ENCODE data around the gene CES1.
"Not testable (repeated sequence)": the region's sequence is repeated elsewhere in the genome, so short reads cannot be mapped to it uniquely, and the experiment has no call there.

The CES1 gene

DNA sequence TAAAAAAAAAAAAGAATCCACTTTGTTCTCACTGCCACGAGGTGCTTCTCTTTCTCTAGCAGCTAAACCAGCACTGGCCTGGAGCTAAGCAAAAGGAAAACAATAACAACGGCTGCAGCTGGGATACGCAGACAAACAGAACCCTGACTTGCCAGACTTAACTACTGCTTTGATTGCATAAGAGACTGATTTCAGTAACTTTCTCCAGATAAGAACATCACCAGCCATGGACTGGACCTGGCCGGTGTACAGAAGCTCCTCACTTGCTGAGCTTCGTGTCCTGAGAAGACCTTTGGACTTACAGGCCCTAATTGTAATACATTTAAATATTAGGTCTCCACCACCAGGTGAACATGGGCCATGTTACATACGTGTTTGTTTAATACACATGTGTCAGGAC, 27.8 kb downstream of the CES1 start:
- in situ Hi-C loops (cut with HindIII; ENCODE audit: low sequenced_read_pairs) = not testable (repeated sequence)

DNA sequence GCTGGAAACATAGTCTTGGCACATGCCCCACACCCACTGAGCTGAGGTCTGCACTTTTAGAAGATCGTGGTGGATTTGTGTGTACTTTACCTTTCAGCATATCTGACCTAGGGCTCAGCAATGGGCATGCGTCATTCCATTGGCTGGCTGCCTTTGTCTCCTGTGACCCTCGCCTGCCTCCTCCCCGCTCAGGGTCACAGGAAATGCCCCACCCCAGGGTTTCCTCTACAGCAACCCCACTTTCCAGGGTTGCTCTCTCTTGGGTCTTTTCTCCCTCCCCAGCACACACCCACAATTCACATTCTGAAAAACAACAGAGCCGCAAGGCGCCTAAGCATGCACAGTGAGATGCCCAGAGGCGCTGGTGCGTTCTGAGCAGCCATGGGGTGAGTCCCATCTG, 29.2 kb downstream of the CES1 start:
- in situ Hi-C loops (cut with HindIII; ENCODE audit: low sequenced_read_pairs) = not testable (repeated sequence)

DNA sequence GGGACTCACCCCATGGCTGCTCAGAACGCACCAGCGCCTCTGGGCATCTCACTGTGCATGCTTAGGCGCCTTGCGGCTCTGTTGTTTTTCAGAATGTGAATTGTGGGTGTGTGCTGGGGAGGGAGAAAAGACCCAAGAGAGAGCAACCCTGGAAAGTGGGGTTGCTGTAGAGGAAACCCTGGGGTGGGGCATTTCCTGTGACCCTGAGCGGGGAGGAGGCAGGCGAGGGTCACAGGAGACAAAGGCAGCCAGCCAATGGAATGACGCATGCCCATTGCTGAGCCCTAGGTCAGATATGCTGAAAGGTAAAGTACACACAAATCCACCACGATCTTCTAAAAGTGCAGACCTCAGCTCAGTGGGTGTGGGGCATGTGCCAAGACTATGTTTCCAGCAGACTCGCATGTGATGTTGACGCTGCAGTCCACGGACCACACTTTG, 39.9 kb downstream of the CES1 start:
- in situ Hi-C loops (cut with HindIII; ENCODE audit: low sequenced_read_pairs) = not testable (repeated sequence)

DNA sequence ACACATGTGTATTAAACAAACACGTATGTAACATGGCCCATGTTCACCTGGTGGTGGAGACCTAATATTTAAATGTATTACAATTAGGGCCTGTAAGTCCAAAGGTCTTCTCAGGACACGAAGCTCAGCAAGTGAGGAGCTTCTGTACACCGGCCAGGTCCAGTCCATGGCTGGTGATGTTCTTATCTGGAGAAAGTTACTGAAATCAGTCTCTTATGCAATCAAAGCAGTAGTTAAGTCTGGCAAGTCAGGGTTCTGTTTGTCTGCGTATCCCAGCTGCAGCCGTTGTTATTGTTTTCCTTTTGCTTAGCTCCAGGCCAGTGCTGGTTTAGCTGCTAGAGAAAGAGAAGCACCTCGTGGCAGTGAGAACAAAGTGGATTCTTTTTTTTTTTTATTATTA, 41.4 kb downstream of the CES1 start:
- in situ Hi-C loops (cut with HindIII; ENCODE audit: low sequenced_read_pairs) = not testable (repeated sequence)

DNA sequence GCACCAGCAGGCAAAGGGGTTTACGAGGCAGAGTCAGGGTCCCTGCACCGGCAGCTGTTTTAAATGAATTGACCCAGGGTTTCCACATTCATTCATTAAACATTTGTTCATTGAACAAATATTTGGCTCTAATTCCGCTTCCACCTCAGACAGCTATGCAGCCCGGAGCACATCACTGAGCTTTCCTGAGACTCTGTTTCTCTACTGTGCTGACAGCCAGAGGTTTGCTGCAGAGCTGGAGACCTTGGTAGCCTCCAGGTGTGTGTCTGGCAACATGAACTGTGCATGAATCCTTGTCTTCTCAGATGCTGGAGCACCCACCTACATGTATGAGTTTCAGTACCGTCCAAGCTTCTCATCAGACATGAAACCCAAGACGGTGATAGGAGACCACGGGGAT, 42.7 kb downstream of the CES1 start:
- in situ Hi-C loops (cut with HindIII; ENCODE audit: low sequenced_read_pairs) = not testable (repeated sequence)

DNA sequence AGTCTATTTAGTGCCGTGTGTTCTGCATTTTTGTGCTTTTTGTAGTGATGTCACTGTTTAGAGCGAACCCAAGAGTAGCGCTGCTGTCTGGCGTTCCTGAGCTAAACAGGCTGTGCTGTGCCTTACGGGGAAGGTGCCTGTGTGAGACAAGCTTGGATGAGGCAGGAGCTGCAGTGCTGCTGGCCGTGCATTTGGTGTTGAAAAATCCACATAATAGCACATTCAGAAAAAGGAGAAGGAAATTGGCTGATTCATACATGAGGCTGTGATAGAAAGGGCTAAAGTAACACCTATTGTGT, 50.2 kb downstream of the CES1 start:
- in situ Hi-C loops (cut with HindIII; ENCODE audit: low sequenced_read_pairs) = not testable (repeated sequence)

DNA sequence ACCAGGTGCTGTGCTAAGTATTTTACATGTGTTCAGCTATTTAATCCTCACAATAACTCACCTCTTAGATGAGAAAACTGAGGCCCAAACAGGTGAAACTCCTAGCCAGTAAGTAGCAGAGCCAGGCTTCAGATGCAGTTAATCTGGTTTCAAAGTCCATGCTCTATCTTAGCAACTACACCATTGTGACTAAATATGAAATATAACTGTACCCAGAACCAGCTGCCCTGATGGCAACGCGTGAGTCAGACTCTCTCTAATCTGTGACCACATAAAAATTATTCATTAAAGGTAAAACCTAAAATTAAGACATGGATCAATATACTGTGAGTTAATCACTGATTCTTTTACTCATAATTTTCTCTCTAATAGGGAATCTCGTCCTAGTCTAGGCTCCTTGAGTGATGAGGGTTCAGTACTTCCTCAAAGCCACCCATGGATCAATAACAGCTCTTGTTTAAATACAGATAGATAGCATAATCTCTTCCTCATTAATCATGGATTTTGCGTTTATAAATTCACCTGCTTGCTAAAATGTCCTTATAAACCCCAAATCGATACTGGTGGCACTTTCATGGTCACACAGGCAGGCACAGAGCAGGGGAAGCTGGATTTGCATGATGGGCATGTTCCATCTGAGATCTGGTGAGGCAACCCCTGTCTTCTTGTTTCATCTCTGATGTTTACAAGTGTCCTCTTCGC, 50.7 kb downstream of the CES1 start:
- in situ Hi-C loops (cut with HindIII; ENCODE audit: low sequenced_read_pairs) = not testable (repeated sequence)

DNA sequence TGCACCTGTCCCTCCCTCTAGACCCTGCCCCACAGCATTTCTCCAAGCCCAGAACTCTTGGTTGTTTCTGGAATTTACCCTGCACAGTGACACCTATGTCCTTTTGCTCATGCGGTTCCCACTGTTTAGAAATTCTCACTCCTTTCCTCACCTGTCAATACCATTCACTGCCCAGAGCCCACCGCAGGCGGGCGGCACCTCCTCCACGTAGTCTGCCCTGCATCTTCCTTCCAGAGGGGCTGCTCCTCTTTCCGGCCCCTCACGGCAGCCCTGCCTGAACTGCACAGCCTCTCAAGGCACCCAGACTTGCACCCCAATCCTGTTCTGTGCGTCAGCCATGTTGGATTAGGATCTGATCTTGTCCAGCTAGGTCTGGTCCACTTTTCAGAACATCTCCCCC, 51.4 kb downstream of the CES1 start:
- in situ Hi-C loops (cut with HindIII; ENCODE audit: low sequenced_read_pairs) = not testable (repeated sequence)

DNA sequence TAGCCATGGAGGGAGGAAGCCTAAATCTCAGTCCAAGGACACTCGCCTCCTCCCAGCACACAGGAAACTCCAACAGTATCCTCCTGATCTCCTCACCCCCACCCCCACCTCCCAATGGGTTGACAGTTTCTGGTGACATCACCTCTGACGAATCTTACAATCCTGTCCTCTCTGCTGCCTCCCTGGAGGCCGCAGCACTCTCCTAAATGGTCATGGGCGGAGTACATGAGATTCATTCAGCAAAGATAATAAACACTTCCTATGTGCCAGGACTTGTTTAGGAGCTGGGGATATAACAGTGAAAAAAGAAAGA, 52.8 kb downstream of the CES1 start:
- in situ Hi-C loops (cut with HindIII; ENCODE audit: low sequenced_read_pairs) = not testable (repeated sequence)

DNA sequence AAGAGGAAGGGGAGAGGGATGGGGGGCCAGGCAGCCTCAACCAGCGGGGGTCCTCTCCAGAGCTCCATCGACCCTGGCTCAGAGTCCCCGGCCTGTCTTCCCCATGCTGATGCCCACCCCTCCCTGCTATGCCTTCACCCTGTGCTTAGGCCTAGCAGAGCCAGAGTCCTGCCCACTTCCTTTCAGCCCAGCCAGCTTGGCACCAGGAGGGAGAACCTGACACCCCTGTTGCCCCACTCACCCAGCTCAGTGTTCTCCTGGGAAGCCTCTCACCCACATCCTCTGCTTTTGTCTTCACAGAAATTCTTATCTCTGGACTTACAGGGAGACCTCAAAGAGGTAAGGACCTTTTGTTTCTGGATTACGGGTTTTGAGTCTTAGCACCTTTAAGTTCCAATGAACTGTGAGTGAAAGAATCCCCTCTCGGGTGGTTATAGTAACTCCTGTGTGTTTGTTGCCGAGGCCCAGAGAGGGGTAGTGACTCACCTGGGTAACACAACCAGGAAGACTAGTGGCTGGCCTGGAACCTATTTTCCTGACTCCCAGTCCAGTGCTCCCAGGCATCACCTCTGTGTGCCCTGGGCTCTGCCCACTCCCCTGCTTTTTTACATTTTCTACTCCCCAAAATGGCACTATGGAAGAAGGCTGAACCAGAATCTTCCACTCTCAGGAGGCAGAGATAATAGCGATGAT, 53.3 kb downstream of the CES1 start:
- in situ Hi-C loops (cut with HindIII; ENCODE audit: low sequenced_read_pairs) = no loop called here

DNA sequence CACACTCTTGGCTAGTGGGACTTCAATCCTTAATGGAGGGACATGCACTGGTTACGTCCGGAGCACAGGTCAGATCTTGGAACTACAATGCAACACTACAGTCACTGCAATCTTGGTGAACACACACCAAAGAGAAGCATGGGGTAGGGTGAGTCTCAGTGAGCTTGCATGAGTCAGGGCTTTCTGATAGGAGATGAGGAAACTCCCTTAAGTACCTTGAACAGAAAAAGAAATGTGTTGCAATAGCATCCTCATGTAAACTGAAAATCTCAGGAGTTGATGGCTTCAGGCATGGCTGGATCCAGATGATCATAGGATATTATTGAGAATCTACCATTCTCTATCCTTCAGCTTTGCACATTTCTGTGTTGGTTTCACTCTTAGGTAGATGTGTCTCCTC, 54.1 kb downstream of the CES1 start:
- in situ Hi-C loops (cut with HindIII; ENCODE audit: low sequenced_read_pairs) = no loop called here

DNA sequence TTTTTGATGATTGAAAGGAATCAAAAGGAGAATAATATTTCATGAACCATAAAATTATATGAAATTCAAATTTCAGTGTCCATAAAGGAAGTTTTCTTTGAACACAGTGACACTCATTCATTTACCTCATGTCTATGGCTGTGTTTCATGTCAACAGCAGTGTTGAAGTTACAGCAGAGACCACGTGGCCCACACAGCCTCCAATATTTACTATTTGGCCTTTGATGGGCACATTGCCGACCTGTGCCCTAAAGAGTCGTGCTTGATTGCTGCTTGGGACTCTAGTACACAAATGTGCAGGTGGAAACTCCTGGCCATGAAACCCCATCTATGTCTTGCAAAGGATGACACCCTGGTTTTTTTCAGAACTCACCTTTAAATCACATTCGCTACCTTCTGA, 57.0 kb downstream of the CES1 start:
- in situ Hi-C loops (cut with HindIII; ENCODE audit: low sequenced_read_pairs) = no loop called here

DNA sequence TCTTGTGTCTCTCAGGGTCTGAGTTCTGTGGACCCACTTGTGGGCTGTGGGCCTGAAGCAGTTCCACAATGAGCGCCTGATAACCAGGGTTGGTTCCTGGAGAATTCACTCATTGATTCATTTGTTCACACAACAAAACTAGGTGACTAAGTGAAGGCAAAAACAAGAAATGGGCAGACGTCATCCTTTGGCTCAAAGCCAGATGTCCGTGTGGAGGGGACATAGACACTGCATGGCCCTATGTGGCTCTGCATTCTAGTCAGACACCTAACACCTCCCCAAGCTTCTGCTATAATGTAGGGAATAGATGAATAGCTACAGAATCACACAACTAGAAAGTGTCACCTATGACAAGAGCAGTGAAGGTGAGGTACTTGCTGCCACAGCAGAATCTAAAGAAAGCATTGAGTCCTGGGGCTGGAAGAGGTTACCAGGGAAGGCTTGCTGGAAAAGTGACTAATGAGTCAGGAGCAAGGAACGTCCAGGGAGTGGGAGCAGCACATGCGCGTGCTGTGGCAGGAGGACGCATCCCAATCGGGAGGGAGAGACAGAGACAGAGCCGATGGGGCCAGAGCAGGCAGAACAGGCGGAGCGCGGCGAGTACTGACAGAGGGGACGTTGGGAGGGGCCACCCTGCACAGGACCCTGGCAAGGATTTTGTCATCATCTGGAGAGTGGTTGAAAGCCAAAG, 58.9 kb downstream of the CES1 start:
- in situ Hi-C loops (cut with HindIII; ENCODE audit: low sequenced_read_pairs) = no loop called here

DNA sequence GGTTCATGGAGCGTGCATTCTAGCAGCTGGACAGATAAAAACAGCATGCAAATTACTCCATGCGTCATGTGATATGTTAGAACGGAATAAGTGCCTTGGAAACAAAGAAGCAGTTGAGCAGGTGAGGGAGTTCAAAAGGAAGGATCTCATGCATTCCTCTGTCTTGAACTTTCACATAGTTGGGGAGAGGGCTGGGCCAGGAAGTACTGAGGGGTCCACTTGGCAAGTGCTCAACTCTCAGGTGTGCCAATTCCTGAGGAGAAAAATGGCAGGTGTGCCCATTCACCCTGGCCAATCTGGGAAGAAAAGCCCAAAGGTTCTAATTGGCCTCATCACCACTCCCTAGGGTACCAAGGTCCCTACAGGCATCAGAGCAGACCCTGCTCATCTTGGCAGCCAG, 67.7 kb downstream of the CES1 start:
- in situ Hi-C loops (cut with HindIII; ENCODE audit: low sequenced_read_pairs) = no loop called here

DNA sequence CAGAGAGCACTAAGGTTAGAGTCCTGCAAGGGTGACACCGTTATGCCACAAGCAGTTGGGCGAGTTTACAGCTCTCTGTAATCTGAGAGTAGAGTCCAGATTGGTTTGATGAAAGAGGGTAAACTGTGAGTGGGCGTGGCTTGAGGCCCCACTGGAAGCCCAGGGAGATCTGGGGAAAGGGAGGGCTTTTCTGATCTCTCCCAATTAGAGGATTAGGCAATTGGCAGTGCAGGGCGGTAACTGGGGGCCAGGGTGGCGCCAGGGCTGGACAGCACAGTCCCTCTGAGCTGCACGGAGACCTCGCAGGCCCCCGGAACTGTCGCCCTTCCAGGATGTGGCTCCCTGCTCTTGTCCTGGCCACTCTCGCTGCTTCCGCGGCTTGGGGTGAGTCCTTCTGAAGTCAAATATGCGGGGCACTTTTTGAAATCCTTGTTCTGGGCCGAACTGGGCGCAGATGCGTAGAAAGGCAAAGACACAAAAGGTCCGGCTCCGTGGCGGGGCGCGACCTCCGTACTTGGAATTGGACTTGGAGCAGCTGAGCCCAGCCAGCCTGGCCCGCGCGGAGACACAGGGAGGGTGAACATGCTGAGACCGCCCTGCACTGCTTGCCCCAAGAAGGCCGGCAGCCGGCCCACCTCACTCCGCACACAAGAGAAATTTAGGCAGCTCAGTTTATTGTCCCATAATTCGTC, 72.4 kb downstream of the CES1 start:
- in situ Hi-C loops (cut with HindIII; ENCODE audit: low sequenced_read_pairs) = no loop called here

DNA sequence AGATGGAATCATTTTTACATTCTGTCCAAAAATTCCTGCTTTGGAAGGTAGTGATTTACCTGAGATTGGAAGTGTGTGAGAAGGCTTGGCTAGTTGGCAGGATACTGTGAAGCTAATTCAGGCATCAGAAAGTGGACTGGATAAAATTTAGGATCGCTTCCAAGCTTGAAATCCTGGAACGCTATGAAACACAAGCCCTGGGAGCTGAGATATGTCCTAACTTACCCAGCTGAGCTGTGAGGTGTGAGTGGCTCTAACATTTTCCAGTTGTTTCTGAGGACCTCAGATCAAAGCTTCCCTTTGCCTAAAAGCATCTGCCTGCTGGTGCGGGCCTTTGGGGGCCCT, 73.0 kb downstream of the CES1 start:
- in situ Hi-C loops (cut with HindIII; ENCODE audit: low sequenced_read_pairs) = not testable (repeated sequence)

DNA sequence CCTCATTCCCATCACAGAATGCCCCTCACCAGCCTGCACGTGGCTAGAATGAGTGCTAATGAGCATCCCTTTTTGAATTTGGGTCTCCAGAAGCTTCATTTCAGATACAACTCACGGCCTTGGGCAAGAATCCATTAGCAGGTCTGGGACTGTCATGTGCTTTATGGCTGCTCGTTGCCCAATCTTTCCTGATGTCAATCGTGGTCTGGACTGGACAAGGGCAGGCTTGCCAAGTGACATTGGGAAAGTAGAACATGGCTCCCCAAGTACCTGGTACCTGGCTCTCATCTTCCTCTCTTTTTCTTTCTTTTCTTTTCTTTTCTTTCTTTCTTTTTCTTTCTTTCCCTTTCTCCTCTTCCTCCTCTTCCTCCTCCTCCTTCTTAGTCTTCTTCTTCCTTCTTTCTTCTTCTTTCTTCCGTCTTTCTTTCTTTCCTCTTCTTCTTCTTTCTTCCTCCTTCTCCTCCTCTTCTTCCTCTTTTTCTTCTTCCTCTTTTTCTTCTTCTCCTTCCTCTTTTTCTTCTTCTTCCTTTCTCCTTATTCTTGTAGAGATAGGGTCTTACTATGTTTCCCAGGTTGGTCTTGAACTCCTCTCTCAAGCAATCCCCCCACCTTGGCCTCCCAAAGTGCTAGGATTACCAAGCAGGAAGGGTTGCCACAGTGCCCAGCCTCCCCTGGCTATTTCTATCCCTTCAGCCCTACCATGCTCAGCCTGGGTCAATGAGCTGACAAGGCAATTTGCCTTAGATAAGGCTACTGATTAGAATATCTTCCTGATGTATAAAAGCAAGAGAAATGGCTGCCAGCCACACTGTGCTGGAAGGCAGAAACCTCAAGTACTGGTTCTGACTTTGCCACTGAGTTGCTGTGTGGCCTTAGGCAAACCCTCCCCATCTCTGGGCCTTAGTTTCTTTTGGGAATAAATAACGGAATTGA, 75.0 kb downstream of the CES1 start:
- in situ Hi-C loops (cut with HindIII; ENCODE audit: low sequenced_read_pairs) = not testable (repeated sequence)

DNA sequence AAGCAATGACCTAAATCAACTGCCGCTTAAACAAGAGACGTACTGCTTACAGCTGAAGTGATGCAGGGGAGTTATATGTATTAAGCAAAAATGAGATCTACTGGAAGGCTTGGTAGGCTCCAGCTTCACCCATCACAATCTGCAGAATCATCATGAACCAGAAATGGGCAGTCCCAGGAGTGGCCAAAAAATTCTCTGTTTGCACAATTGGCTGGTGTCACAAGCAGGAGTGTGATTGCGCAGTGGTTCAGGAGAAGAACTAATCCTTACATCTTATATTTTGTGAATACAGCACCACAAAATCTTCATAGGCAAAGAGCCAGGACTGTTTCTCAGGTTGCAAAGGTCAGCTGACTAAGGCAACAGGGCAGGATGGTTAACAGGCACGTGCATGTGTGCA, 75.9 kb downstream of the CES1 start:
- in situ Hi-C loops (cut with HindIII; ENCODE audit: low sequenced_read_pairs) = no loop called here

DNA sequence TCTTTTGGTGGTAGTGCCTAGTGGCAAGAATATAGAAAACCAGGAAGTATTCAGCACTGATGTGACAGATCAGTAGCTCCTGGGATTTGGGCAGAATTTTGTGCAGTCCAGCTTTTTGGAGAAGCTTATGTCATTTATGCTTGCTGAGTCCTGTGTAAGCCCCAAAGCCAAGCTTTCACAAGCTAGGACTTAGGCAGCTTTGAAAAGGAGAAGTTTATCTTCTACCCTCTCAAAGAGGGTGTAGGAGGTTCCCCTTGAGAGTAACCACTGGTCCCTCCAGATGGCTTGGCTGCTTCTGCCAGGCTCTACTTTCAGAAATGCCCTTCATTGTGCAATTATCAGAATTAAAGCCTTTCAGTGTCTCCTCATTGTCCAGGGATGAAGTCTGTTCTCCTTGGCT, 78.8 kb downstream of the CES1 start:
- in situ Hi-C loops (cut with HindIII; ENCODE audit: low sequenced_read_pairs) = no loop called here

DNA sequence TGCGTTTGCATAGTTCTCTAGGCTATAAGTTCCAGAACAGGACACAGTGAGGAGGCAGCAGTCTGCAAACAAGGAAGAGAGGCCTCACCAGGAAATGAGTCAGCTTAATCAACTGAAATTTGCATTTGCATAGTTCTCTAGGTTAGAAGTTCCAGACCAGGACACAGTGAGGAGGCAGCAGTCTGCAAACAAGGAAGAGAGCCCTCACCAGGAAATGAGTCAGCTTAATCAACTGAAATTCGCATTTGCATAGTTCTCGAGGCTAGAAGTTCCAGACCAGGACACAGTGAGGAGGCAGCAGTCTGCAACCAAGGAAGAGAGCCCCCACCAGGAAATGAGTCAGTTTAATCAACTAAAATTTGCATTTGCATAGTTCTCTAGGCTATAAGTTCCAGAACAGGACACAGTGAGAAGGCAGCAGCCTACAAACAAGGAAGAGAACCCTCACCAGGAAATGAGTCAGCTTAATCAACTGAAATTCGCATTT, 79.7 kb downstream of the CES1 start:
- in situ Hi-C loops (cut with HindIII; ENCODE audit: low sequenced_read_pairs) = not testable (repeated sequence)

All from DLD1 (cell line).